ENCODE data around the gene ZNF254.
"Not testable (repeated sequence)": the region's sequence is repeated elsewhere in the genome, so short reads cannot be mapped to it uniquely, and the experiment has no call there.

ZNF254 gene

DNA sequence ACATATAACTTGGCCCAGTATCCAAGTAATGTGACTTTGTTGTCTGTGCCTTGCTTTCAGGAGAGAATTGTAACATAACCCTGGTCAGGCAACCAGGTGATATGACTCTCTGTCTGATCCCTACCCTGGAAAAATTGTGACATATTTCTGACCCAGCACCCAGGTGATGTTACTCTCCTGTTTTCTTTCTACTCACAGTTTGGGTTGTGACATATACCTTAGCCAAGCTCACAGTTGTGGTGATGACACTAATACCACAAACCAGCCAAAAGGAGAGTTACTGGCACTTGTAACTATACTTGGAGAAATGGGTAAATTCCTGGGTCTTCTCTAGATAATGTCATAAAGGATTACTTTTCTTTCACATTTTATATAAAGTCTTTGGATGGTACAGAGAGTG is 14.3 kb upstream of the ZNF254 start:
- no peak for DNase-seq (ENCODE audit: low spot score)

DNA sequence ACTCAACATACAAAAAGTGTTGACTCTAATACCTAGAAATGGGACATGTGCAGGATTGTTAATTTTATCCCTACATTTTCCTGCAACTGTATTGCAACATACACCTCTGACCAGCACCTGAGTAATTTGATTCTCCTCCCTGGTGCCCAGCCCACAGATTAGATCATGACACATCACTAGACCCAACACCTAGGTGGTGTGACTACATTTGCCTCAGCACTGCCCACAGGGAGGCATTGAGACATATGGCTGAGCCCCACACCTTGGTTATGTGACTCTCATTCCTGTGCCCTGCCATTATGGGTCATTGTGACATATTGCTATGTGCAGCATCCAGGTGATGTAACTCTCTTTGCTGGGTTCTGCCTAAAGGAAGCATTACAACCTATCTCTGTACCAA is 13.2 kb upstream of the ZNF254 start:
- no peak for DNase-seq (ENCODE audit: low spot score)

DNA sequence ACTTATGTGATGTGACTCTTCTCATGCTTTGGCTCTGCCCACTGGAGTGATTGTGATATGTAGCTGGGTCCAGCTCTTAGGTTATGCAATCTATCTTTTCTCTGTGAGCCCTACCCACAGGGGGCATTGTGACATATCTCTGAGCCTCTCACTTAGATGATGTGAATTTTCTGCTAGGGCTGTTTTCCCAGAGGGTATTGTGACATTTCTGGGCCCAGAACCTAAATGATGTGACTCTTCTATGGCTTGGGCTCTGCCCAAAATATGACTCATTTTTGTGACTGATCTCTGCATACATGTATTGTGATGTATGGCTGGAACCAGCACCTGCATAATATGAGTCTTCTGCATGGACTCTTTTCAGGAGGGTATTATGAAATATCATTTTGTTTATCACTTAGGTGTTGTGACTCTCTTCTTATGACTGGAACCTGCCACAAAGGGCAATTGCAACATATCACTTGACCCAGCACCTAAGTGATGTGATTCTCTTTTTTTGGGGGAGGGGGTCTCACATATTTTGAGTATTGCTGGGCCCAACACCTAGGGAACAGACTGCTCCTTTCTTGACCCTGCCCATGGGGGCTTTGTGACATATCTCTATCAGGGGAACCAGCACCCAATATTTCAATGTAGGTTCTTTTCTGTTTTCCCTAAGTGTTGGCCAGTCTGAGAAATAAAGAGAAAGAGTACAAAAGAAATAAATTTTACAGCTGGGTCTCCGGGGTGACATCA is 12.1 kb upstream of the ZNF254 start:
- no peak for DNase-seq (ENCODE audit: low spot score)

DNA sequence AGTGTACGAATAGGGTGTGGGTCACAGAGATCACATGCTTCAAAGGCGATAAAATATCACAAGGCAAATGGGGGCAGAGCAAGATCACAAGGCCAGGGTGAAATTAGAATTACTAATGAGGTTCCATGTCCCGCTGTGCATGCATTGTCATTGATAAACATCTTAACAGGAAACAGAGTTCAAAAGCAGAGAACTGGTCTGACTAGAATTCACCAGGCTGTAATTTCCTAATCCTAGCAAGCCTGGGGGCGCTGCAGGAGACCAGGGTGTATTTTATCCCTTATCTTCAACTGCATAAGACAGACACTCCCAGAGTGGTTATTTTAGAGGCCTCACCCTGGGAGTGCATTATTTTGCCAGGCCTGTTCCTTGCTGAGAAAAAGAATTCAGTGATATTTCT is 11.5 kb upstream of the ZNF254 start:
- DNase-seq (ENCODE audit: low spot score) = not testable (repeated sequence)

DNA sequence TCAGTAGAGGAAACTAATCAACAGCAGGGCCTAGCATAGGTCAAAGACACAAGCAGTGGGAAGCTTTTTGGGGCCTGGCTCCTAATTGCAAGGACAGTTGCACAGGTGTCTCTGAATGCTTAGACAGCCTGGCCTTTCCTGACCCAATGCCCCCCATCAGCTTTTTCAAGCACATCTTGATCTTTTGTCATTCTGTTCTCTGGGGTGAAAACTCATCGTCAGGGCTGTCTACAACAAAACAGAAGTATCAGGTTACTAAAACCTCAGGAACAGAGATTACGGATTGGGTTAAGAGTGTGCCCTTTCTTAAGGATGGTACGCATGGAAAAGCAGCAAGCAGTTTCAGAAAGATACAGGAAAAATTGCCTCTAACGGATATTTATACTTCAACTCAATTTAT is 8.3 kb upstream of the ZNF254 start:
- DNase-seq (ENCODE audit: low spot score) = no peak

DNA sequence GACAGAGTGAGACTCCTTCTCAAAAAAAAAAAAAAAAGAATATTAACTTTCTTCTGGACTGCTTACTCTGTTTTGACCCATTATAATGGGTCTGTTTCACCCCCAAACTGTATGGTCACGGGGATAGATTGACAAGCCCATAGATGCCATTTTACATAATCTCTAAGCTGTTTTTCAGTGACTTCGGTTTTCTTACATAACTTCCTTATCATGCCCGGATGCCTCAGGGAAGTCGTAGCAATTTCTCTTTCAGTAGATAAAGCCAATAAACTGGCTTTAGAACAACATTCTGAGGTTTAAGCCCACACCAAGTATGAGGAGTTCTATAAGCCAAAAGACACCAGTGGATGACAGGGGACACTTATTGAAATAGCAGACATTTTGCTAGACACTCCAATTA is 5.9 kb upstream of the ZNF254 start:
- no peak for DNase-seq (ENCODE audit: low spot score)

DNA sequence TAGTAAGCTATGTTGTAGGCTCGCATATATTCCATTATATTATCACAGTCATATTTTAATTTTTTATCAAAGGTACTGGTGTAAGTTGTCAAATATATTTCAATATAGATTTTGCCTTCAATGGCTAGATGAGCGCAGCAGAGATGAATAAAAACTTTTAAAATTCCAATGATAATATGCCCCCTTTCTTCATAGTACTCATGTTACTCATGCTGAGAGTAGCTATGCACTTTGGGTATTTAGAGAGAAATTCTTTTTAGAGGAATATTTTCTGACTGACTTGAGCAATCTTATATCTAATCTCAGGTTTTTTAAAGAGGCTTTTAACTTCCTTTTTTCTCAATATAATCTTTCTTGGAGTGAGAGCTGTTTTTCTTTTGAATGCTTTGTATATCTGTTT is 11.4 kb downstream of the ZNF254 start:
- DNase-seq (ENCODE audit: low spot score) = no peak

DNA sequence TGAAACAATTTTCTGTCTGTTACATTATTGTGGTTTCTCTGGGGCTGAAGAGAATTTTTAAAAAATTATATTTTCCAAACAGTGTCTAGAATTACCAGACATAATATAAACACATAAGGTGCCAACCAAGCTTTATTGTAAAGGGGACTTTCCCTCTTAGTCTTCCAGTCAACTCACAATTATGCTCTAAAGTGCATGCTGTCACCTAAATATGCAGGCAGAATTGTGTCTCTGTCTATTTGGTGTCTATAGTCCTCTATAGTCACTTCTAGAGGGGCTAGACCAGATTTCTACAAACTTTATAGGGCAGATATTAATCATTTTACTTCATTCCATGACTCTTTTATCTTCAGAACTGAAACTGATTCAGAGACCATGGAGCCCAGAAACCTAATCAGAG is 12.8 kb downstream of the ZNF254 start:
- no peak for DNase-seq (ENCODE audit: low spot score)

DNA sequence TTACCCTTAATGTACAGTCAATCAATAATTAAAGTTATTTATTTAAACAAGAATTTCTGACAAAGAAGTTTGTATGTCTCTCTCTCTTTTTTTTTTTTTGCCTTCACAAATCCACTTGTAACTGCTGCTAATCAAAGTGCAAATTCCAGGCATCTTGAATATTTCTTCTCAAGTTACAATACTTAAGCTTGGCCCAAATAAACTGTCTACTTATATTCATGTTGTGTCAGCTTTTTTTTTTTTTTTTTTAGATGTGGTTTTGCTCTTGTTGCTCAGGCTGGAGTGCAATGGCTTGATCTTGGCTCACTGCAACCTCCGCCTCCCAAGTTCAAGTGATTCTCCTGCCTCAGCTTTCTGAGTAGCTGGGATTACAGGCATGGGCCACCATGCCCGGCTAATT is 13.6 kb downstream of the ZNF254 start:
- DNase-seq (ENCODE audit: low spot score) = not testable (repeated sequence)

DNA sequence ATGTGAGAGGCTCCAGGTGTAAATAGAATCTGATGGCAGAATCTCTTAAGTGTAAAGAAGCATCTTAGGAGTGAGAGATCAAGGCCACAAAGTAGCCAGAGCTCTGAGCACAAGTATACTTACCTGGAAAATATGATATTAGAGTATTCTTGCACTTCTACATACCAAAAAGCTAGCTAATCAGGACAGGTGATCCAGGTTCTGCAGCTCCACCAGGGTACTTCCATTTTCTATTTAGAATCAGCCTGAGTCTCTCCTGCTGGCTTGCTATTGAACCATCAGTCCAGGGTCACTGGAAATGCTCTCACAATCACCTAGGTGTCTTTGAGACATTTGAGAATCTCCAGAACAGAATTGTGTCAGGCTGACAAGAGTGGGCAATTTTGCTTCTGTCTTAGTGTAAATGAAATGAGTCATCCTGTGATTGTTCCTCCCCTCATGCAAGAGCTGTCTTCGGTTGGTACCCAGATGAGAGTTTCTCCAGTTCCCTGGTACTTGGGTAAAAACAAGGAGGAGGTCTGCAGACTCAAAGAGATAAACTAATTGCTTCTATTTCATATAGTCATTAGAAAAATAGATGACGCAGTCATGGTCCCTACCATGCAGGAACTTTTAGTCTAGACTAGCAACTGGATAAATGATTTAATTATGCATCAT is 14.6 kb downstream of the ZNF254 start:
- DNase-seq (ENCODE audit: low spot score) = no peak

DNA sequence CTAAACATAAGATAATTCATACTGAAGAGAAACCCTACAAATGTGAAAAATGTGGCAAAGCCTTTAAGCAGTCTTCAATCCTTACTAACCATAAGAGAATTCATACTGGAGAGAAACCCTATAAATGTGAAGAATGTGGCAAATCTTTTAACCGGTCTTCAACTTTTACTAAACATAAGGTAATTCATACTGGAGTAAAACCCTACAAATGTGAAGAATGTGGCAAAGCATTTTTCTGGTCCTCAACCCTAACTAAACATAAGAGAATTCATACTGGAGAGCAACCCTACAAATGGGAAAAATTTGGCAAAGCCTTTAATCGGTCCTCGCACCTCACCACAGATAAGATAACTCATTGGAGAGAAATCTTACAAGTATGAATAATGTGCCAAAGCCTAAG is 40.6 kb downstream of the ZNF254 start:
- no peak for DNase-seq (ENCODE audit: low spot score)

DNA sequence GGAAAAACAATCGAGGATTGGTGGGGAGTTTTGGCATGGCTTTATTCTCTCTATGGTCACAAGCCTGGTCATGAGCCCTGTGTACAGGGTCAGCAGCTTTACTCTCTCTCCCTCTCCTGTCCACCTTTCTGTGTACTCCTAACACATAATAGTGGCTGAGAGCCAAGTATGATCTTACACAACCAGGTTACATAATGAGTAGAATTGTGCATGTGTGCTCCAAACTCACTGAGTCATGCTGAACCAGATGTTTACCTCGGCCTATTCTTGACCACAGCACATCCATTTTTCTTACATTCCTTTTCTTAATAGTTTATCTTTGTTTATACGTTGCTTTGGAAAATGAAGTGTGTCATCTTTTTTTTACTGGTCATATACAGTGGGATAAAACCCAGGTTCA is 53.1 kb downstream of the ZNF254 start:
- no peak for DNase-seq (ENCODE audit: low spot score)

DNA sequence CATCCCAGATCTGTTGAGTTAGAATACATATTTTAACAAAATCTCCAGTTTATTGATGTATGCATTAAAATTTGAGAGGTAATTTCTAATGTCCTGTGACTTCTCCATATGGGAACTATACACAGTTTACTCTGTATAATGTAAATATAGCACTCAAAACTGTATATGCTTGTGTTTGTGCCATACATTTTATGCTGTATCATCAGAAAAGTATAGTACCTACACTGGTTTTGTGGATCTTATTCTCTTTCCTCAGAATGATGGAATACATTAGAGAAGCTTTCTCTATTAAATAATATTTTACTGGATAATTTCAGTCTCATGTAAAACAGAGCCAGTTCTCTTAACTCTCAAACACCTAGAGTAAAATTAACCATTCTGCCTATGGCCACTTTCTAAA is 53.6 kb downstream of the ZNF254 start:
- no peak for DNase-seq (ENCODE audit: low spot score)

DNA sequence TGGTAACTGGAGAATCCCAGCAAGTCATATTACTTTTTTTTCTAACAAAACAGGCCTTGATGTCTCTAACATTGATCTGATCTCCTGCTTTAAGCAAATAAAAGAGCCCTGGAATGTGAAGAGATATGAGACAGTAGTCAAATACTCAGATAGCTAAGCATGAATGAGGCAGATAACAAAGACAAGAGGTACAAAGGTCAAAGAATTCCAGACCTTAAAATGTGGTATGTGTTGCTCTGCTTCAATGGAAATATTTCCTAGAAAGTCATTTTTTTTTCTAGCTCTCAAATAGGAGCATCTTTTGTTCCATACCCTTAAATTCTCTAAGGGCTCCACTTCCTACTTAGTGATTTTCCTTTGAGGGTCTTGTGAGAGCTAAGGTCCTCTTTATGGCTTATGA is 54.6 kb downstream of the ZNF254 start:
- no peak for DNase-seq (ENCODE audit: low spot score)

DNA sequence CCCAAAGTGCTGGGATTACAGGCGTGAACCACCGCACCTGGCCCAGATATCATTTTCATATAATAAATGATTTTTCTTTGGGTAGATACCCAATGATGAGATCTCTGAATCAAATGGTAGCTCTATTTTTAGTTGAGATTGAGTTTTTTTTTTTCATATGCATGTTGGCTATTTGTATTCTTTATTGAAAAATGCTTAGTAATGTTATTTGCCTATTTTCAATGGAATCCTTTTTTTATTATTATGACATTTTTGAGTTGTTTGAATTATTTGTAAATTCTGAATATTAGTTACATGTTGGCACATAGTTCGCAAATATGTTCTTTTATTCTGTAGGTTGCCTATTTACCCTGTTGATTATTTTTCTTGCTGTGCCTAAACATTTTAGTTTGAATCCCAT is 55.8 kb downstream of the ZNF254 start:
- no peak for DNase-seq (ENCODE audit: low spot score)

DNA sequence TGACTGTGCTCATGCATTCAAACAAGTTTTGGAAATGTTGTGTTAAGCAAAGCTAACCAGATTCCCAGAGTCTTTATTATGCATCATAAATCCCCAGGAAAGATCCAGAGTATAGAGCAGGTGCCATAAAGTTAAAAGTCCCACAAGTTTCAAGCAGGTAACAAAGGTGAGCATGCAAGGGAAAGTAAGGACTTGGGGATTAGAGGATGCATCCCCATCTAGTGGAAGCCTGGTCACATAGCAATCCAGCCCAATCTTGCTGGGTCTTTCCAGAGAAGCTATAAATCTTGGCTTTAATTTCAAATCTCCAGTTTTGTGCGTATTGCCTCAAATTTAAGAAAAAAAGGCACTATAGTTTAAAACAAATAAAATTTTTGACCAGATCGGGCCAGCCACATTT is 72.7 kb downstream of the ZNF254 start:
- no peak for DNase-seq (ENCODE audit: low spot score)

DNA sequence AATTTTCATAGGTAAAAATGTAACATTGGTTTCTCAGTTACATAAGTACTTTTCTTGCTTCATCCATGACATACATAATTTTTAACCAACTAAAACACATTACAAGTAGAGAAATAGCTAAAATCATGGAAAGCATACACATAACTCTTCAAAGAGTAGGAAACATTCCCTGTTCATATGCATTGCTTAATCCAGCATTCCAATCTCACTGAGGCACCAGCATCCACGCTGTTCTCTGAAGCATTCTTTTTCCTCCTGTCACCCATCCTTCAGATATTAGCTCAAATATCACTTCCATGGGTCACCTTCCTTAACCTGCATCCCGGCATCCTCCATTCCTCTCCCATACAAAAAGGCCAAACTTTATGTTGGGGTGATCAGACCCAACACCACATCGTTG is 79.1 kb downstream of the ZNF254 start:
- DNase-seq (ENCODE audit: low spot score) = no peak

DNA sequence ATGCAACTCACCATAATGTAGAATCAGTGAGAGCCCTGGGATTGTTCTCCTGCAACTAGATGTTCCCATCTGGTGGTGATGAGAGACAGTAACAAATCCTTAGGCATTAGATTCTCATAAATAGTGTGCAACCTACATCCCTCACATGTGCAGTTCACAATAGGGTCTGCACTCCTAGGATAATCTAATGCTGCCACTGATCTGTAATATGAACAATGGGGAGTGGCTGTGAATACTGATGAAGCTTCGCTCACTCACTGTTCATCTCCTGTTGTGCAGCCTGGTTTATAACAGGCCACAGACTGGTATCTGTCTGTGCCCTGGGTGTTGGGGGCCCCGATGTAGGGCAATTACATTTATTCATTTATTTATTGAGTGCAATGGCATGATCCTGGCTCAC is 86.9 kb downstream of the ZNF254 start:
- DNase-seq (ENCODE audit: low spot score) = no peak

DNA sequence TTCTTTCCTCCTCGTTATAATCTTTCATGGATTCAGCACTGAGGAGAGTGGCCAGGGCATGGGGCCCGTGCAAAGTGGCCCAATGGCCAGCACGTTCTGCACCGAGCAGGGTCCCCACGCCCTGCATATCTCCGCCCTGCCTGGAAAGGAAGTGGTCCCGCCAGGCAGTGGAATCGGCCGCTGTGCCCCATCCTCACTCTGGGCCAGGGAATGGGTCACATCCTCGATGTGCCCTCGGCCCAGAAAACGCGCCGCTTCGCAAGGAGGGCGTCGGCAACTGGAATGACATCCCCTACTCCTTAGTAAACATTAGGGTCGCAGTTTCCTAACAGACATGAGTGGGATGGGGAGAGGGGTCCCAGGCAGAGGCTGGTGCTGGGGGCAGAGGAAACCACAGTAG is 90.7 kb downstream of the ZNF254 start:
- DNase-seq (ENCODE audit: low spot score) = no peak

DNA sequence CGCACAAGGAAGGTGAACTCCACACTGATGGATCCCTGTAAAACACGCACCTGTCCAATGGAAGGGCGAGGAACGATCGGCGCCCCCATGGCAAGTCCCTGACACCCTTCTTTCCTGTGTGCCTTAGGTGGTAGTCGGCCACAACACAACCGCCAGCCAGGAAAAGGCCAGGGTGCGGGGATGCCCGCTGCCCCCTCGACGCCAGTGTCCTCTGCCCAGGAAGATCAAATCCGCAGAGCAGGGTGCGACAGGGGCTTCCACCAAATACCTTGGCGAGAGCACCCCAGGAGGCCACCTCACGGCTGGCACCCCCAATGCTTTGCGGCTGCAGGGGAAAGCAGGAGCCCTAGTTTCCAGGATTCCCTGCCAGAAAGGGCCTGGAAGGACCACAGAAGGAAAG is 91.2 kb downstream of the ZNF254 start:
- no peak for DNase-seq (ENCODE audit: low spot score)

Data from pons (tissue), 1 donor.